Stimulated activated CD8-positive, alpha-beta memory T cell treated with anti-CD3 and anti-CD28 coated beads, Interleukin-15, amount 100 ng/mL, for 48 hours (primary cell): ENCODE measurements around the gene PROP1.
A peak's percentile ranks its signal among the peaks of the same experiment; 100 is the strongest.
"Not testable (repeated sequence)": the region's sequence is repeated elsewhere in the genome, so short reads cannot be mapped to it uniquely, and the experiment has no call there.

ENCODE experiments used
- DNase-seq, 2 donors: peaks; one replicate each; pipeline ENCODE4 v3.0.0-alpha.2; 2020; ENCODE audit warnings: low read depth in 2 of 2

The PROP1 gene

DNA sequence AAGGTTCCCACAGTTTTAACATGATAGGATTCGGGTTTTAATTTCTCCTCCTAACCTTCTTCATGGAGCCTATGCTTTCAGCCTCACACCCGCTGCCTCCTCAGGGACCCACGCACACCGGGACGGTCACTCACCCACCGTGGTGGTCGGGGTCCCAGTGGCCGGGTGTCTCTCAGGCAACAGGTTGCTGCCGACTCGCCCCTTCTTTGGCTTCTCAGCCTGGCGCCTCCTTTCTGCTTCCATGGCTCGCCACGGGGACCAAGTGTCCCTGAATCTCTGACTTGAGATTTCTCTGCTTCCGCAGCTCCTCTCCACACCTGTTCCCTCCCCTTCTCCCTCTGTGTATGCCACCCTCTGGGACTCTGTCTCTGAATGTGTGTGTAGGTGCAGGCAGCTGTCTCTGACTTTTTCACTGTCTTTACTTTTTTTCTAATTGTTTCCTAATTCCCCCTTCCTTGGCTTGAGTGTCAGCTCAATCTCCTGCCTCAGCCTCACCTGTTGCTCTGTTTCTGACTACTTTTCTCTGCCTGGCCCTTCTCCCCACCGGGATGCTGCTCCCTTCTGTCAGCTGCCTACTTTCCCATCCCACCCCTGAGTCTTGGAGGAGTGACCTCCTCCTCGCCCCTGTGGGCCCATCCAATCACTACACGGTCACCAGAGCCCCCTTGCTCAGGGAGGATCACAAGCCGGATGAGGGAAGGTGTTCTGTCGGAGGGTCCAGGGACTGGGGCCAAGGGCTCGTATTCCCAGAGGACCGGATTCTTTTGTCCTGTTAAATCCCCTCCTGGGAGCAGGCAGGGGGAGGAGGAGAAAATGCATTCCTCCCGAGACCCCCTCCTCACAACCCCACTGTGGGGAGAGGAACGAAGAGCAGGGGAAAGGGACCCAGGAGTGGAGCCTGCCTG is at the start of gene PROP1:
Gene PROP1, minus strand, starts transcription at position 552 of the 905 bp plus-strand sequence. Its CDS starts 309 bp downstream, at position 243.
- DNase-seq: no peak

- DNase-seq: not testable (repeated sequence)
Observed at GRCh38 chr5:178019379-178020030, 23.5 kb upstream of the PROP1 start.

GRCh38 chr5:178012758-178013157 is 16.7 kb upstream of the PROP1 start:
- peak in 1 of 2 donors; percentile 6 for DNase-seq

GRCh38 chr5:178011816-178012554 is 15.9 kb upstream of the PROP1 start:
- DNase-seq: not testable (repeated sequence)

DNA sequence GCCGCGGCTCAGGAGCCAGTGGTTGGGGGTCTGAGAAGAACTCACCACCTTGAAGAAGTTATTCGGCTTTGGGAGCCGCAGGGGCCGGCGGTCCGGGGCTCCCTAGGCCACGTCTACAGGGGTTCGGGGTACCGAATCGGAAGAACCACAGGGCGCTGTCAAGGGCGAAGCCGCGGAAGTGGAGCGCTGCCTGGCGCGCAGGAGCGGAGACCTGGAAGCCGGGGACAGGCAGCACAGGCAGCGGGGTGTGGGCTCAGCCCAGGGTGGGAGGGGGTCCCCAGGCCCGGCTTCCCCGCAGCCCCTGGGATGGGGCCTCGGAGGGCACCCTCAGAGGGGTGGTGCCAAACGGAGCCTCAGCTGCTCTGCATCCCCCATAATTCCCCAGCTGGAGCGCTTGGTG is 11.2 kb upstream of the PROP1 start:
- DNase-seq: not testable (repeated sequence)

DNA sequence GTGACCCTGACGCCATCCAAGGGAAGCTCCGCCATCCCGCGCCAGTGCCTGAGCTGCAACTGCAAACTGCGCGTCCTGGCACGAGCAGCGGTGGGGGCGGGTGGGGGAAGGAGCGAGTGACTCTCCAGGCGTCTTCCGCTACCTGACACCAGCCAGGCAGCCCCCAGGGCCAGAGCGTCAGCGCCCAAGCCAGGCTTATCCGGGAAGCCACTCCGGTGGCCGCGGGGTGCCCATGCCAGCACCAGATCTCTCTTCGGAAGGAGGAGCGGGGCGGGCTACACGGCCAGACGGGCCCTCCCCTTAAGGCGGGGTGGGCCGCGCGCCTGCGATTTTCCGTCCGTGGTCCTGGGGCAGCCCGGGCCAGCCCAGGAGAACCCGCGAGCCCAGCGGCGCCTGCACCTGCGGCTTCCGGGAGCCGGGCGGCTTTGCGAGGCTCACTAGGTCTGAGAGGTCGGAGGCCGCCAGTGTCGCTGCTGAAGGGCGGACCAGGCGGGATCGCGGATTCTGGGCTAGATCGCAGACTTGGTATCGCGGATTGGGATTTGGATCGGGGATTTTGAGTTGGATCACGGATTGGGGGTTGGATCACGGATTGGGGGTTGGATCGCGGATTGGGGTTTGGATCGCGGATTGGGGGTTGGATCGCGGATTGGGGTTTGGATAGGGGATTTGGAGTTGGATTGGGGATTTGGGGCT is 10.6 kb upstream of the PROP1 start:
- peak; percentile 61 to 72 for DNase-seq

DNA sequence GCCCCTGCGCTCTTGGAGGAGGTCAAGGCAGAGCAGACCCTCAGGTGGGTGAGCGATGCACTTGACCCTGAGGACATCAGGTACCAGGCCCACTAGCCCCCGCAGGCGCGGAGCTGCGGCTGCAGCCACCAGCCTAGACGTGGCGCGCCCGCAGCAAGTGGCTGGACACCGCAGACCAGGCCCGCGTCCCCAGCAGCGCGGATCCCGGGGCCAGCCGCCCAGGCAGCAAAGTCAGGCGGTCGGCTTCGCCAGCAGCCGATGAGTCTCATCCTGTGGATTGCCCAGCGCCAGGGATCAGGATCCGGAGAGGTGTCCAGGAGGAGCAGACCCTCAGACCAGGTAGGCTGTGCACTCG is 10.1 kb upstream of the PROP1 start:
- DNase-seq: not testable (repeated sequence)

GRCh38 chr5:177997846-177998245 is 1.8 kb upstream of the PROP1 start:
- DNase-seq: no peak

DNA sequence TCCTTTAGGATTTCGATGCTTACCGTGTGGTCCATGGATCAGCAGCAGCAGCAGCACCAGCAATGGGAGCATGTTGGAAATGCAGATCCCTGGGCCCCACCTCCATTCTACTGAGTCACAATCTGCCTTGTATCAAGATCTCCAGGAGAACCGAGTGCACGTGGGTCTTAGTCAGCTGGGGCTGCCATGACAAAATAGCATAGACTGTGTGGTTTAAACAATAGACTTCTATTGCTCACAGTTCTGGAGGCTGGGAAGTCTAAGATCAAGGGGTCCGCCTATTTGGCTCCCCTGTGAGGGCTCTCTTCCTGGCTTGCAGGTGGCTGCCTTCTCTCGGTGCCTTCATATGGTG is 1.3 kb upstream of the PROP1 start:
- no peak for DNase-seq

DNA sequence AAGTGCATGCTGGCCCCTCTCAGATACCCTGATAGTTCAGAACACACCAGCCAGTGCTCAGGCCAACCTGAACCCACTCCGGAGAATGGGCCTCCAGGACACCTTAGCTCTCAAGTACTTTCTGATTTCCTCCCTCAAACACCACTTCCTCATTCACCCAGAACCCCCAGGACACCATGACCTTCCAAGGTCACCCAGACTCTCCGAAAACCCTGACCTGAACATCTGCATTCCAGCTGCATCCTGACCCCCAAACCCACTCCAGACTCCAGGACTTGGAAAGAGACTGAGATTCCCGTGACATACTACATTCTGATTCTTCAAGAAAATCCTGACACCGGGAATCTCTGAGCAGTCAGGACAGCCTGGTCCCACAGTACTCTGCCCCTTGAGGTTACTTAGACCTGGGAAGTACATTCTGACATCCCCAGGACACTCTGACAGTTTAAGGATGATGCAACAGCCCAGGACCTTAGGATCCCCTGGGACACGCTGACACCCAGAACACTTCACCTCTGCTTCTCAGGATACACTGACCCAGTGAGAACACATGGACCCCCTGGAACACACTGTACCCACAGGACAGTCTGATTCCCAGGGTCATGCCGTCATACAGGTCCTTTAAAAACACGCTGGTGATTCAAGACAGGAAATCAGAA is 747 bp upstream of the PROP1 start:
- DNase-seq: no peak

- DNase-seq: no peak
Observed at GRCh38 chr5:177994561-177995190, 1.4 kb downstream of the PROP1 start.

GRCh38 chr5:177994063-177994462 is 2.0 kb downstream of the PROP1 start:
- DNase-seq: no peak

GRCh38 chr5:177992466-177992865 is 3.6 kb downstream of the PROP1 start:
- no peak for DNase-seq

DNA sequence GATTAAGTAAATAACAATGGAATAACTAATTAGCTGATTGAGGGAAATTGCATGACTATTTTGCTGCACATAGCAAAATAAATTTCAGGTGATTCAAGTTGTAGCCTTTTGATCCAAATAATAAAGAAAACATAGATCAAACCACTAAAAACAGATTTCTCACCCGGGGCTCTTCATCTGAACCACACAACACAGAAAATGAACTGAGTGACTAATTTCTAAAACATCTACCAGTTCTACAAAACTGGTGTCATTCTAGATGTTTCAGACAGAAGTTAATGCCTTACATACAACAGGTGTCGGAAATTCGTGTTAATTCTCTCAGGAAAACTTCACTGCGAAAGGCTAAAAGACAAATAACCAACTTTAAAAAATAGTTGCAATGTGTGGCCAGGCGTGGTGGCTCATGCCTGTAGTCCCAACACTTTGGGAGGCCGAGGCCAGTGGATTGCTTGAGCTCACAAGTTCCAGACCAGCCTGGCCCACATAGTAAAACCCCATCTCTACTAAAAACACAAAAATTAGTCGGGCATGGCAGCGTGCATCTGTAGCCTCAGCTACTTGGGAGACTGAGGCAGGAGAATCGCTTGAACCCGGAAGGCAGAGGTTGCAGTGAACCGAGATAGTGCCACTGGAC is 6.9 kb downstream of the PROP1 start:
- no peak for DNase-seq

DNA sequence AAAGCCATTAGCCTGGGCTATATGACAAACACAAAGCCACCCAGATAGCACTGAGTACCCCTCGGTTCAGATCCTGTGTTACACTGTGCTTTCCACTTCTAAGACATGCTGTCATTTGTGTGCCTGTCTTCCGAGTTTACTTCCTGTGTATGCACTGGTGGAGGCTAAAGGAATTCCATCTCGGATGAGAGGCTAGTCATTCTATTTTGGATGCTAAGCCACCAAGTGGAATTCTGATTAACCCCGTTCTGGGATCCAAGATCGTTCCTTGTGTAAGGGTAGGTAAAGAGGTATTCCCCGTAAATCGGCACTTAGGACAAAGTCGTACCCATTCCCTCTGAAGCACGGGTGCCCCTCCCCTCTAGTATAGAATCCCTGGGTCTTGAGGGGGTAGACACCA is 8.7 kb downstream of the PROP1 start:
- DNase-seq: no peak

GRCh38 chr5:177985430-177986040 is 10.5 kb downstream of the PROP1 start:
- no peak for DNase-seq

GRCh38 chr5:177984584-177985206 is 11.3 kb downstream of the PROP1 start:
- DNase-seq: no peak

- DNase-seq: no peak
Observed at GRCh38 chr5:177983763-177984583, 12.1 kb downstream of the PROP1 start.

DNA sequence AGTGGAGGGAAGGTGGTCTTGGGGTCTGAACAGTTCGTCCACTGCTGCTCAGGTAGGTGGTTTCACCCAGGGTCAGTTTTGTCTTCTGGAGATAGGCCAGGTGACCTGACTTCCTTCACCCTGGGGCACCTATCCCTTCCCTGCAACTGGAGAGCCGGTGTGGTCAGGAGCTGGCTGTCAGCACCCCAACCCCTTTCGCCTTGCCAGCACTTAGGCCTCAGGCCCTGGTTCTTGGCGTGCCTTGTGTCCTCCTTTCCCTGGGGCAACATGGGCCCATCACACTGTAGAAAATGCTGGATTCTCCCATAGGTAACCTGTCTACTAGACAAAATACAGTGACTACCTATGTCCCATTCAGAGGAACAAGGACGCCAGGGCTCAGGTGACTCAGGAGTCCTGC is 13.1 kb downstream of the PROP1 start:
- DNase-seq: no peak
